ENCODE data around the gene CLEC18C.
"Not testable (repeated sequence)": the region's sequence is repeated elsewhere in the genome, so short reads cannot be mapped to it uniquely, and the experiment has no call there.

DNA sequence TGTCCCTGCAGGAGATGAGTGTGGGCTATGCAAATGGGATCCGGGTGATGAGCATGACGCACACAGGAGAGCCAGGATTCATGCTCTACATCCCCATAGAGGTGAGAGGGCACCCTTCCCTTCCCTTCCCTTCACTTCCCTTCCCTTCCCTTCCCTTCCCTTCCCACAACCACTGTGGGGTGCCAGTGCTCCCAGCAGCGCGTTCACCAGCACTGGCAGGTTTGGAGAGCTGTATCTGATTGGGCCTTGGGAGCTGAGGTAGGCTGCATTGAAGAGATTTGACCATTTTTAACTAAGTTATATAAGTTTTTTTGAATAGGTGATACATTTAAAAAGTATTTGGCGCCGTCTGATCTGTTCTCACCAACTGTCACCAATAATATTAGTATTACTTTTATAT is 25.1 kb upstream of the CLEC18C start:
- not testable (repeated sequence) for TF ChIP-seq ZFX (IDR thresholded peaks at IDR 0.05; ENCODE audit: borderline replicate concordance); CTCF (IDR thresholded peaks at IDR 0.05)
